CD4-positive, alpha-beta T cell (primary cell): ENCODE results near the gene KRT76. TPM values are rescaled to one million over a fixed set of nuclear protein-coding genes. Genes with fewer than 3 reads are reported as not detected.

Source experiments
- ATAC-seq: fragments of 200-7000 bp; cut with Tn5 transposase; one replicate; pipeline ENCODE4 v1.10.0; 2022; ENCODE audit warnings: mild to moderate bottlenecking; ENCODE audit not compliant: poor library complexity
- CTCF ChIA-PET: fragments of 350-600 bp; sonication (Branson Sonifier 250); formaldehyde crosslinking; loops from one replicate; lab custom pipeline; 2021; ENCODE audit warnings: antibody characterized with exemption, inconsistent platforms; lab: Charles Lee
- POLR2A ChIA-PET: fragments of 350-600 bp; sonication (Branson Sonifier 250); formaldehyde crosslinking; loops from one replicate; lab custom pipeline; 2021; ENCODE audit warnings: antibody characterized with exemption, inconsistent platforms; lab: Charles Lee
- DNase-seq, 14 experiments: peaks; one replicate each; pipeline ENCODE4 v3.0.0-alpha.2; 2013 to 2020; ENCODE audit warnings: mixed read lengths in 2 of 14
- H3K27ac ChIP-seq, 2 donors: one replicate each; pipeline versions ENCODE4 v1.5.1 to v1.7.0; 2013; ENCODE audit warnings: low read length in 2 of 2, low read depth in 1 of 2, mild to moderate bottlenecking in 1 of 2
- H3K27me3 ChIP-seq, 2 experiments: 1 replicate in 1 of 2; 2 replicates in 1 of 2; pipeline versions ENCODE4 v1.6.1 to v1.7.0; 2013; ENCODE audit warnings: low read length in 2 of 2, control low read depth in 1 of 2, mild to moderate bottlenecking in 1 of 2, moderate library complexity in 1 of 2; ENCODE audit not compliant: insufficient read depth in 2 of 2, control insufficient read depth in 1 of 2
- H3K36me3 ChIP-seq: one replicate; pipeline ENCODE4 v1.6.1; 2013; ENCODE audit warnings: low read length, control low read depth; ENCODE audit not compliant: insufficient read depth
- H3K4me1 ChIP-seq: one replicate; pipeline ENCODE4 v1.6.1; 2013; ENCODE audit warnings: low read length, control low read depth; ENCODE audit not compliant: insufficient read depth
- H3K4me3 ChIP-seq: one replicate; pipeline ENCODE4 v1.5.1; 2013; ENCODE audit warnings: mild to moderate bottlenecking, low read length, moderate library complexity
- H3K9me3 ChIP-seq, 2 experiments: 1 replicate in 1 of 2; 2 replicates in 1 of 2; pipeline versions ENCODE4 v1.6.1 to v1.7.0; 2013; ENCODE audit warnings: low read length in 2 of 2, mild to moderate bottlenecking in 2 of 2, control low read depth in 1 of 2, moderate library complexity in 1 of 2; ENCODE audit not compliant: control insufficient read depth in 1 of 2, insufficient read depth in 1 of 2
- H3K27ac Mint-ChIP-seq: one replicate; pipeline ENCODE4 v1.8.0; 2020; ENCODE audit warnings: mixed read lengths
- H3K27me3 Mint-ChIP-seq: one replicate; pipeline ENCODE4 v1.8.0; 2021; ENCODE audit warnings: mixed read lengths
- H3K36me3 Mint-ChIP-seq: one replicate; pipeline ENCODE4 v1.8.0; 2021; ENCODE audit warnings: low read depth, mixed read lengths
- H3K4me1 Mint-ChIP-seq: one replicate; pipeline ENCODE4 v1.8.0; 2021; ENCODE audit warnings: low read depth, mixed read lengths
- H3K4me3 Mint-ChIP-seq: one replicate; pipeline ENCODE4 v1.8.0; 2020; ENCODE audit warnings: mild to moderate bottlenecking, mixed read lengths
- H3K9me3 Mint-ChIP-seq: one replicate; pipeline ENCODE4 v1.8.0; 2020; ENCODE audit warnings: mixed read lengths
- intact Hi-C, 2 experiments: fragments of 100-400 bp; cut with DNase I in 1 of 2; cut with micrococcal nuclease in 1 of 2; formaldehyde crosslinking; loops; one replicate each; pipeline versions ENCODE4 v1.15.1 to v1.9.0; 2023 to 2025; cut with DNase I, micrococcal nuclease
- total RNA-seq, 174 experiments: library from RNA in 2 of 174; stranded (reverse) in 2 of 174; gene quantifications; one replicate each; pipeline ENCODE4 v1.2.3 and lab custom pipeline; 2021 to 2026
- TF ChIP-seq, protein P1 (sequence below): fragments of 200-600 bp; IDR thresholded peaks from one replicate; pipeline ENCODE4 v1.8.0; 2022; ENCODE audit warnings: antibody characterized with exemption, mild to moderate bottlenecking

The KRT76 gene
- total RNA-seq, 2 experiments from 2014 or later = not detected

- H3K27ac Mint-ChIP-seq = no peak overlapping the region
- CTCF ChIA-PET = no interaction called here
Observed at GRCh38 chr12:52765702-52766101, 11.4 kb downstream of the KRT76 start.

GRCh38 chr12:52763991-52764390, 13.2 kb downstream of the KRT76 start:
- no peaks in the 10 kb centered on the region for H3K4me1 Mint-ChIP-seq
- no peak overlapping the region for H3K27ac Mint-ChIP-seq
- intact Hi-C loops = no loop called here
- no peaks in the 10 kb centered on the region for H3K9me3 Mint-ChIP-seq
- Histone ChIP-seq H3K27ac (no peak overlapping the region), H3K27me3 (peaks cover 0 to 3% of the 10 kb centered on the region in 2 experiments), H3K4me3 (no peak overlapping the region), H3K36me3 (no peaks in the 10 kb centered on the region), H3K9me3 (peaks cover 14% of the 10 kb centered on the region in 2 experiments), H3K4me1 (no peaks in the 10 kb centered on the region)
- H3K27me3 Mint-ChIP-seq = no peaks in the 10 kb centered on the region
- ChIA-PET CTCF (interaction anchor here (1.1 kb wide), 1 partner anchor 12 kb away, joined by 4 read pairs; no protein-coding TSS in a partner anchor), POLR2A (no interaction called here)
- no peak for ATAC-seq
- TF ChIP-seq, protein P1, sequence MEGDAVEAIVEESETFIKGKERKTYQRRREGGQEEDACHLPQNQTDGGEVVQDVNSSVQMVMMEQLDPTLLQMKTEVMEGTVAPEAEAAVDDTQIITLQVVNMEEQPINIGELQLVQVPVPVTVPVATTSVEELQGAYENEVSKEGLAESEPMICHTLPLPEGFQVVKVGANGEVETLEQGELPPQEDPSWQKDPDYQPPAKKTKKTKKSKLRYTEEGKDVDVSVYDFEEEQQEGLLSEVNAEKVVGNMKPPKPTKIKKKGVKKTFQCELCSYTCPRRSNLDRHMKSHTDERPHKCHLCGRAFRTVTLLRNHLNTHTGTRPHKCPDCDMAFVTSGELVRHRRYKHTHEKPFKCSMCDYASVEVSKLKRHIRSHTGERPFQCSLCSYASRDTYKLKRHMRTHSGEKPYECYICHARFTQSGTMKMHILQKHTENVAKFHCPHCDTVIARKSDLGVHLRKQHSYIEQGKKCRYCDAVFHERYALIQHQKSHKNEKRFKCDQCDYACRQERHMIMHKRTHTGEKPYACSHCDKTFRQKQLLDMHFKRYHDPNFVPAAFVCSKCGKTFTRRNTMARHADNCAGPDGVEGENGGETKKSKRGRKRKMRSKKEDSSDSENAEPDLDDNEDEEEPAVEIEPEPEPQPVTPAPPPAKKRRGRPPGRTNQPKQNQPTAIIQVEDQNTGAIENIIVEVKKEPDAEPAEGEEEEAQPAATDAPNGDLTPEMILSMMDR = no peak
- no peaks in the 10 kb centered on the region for H3K36me3 Mint-ChIP-seq
- DNase-seq = no peak
- H3K4me3 Mint-ChIP-seq = no peak overlapping the region

More at GRCh38 chr12:52765702-52766101, 11.4 kb downstream of the KRT76 start:
- DNase-seq (no peak), ATAC-seq (no peak)
- no peak overlapping the region for H3K4me3 ChIP-seq
- H3K4me1 ChIP-seq = no peaks in the 10 kb centered on the region
- H3K36me3 ChIP-seq = no peaks in the 10 kb centered on the region
- intact Hi-C loops = no loop called here
- no peaks in the 10 kb centered on the region for H3K36me3 Mint-ChIP-seq
- H3K27ac ChIP-seq = no peak overlapping the region
- POLR2A ChIA-PET = no interaction called here
- H3K9me3 Mint-ChIP-seq = no peaks in the 10 kb centered on the region
- TF ChIP-seq, protein P1 = no peak
- peaks cover 4 to 9% of the 10 kb centered on the region in 2 experiments for H3K9me3 ChIP-seq
- no peaks in the 10 kb centered on the region for H3K4me1 Mint-ChIP-seq
- H3K27me3 Mint-ChIP-seq = peaks cover 4% of the 10 kb centered on the region
- H3K4me3 Mint-ChIP-seq = no peak overlapping the region
- H3K27me3 ChIP-seq = peaks cover 0 to 3% of the 10 kb centered on the region in 2 experiments

DNA sequence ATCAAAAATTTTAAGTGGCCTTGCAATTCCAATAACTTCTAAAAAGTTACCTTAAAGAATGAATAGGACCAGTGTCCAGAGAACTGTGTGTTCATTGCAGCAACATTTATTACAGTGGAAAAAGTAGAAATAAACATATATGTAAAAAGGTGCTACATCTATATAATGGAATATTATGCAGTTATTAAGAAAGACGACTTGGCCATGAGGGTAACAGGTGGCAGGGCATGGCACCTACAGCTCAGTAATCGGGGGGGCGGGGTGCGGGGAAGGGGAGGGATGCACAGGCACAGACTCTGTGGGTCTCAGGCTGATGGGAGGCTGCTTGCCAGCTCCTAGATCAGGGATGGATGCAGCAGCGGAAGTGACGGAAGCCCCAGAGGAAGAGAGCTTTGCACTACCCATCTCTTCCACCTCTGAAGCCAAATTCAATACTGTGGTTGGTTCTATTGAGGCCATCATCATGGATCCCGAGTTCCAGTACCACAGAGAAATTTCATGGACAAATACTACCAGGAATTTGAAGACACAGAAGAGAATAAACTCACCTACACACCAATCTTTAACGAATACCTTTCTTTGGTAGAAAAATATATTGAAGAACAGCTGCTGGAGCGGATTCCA, 14.0 kb downstream of the KRT76 start:
- H3K27me3 ChIP-seq = peaks cover 0 to 3% of the 10 kb centered on the region in 2 experiments
- TF ChIP-seq, protein P1 = no peak
- H3K4me1 ChIP-seq = no peaks in the 10 kb centered on the region
- Mint-ChIP-seq H3K36me3 (no peaks in the 10 kb centered on the region), H3K4me1 (no peaks in the 10 kb centered on the region), H3K4me3 (no peak overlapping the region), H3K9me3 (no peaks in the 10 kb centered on the region), H3K27ac (no peak overlapping the region), H3K27me3 (no peaks in the 10 kb centered on the region)
- peaks cover 14% of the 10 kb centered on the region in 2 experiments for H3K9me3 ChIP-seq
- H3K4me3 ChIP-seq = no peak overlapping the region
- no peaks in the 10 kb centered on the region for H3K36me3 ChIP-seq
- no peak for ATAC-seq
- POLR2A ChIA-PET = no interaction called here
- no peak for DNase-seq
- CTCF ChIA-PET = no interaction called here
- H3K27ac ChIP-seq = no peak overlapping the region
- intact Hi-C loops = no loop called here
